NCI-H510A treated with DMSO at 0.1 percent for 48 hours (cell line): ENCODE measurements around the gene BRD9.
"Not testable (repeated sequence)": the region's sequence is repeated elsewhere in the genome, so short reads cannot be mapped to it uniquely, and the experiment has no call there.

Source experiments
- DNase-seq: peaks from one replicate; lab custom pipeline; 2025; lab: John Stamatoyannopoulos, UW

The BRD9 gene

DNA sequence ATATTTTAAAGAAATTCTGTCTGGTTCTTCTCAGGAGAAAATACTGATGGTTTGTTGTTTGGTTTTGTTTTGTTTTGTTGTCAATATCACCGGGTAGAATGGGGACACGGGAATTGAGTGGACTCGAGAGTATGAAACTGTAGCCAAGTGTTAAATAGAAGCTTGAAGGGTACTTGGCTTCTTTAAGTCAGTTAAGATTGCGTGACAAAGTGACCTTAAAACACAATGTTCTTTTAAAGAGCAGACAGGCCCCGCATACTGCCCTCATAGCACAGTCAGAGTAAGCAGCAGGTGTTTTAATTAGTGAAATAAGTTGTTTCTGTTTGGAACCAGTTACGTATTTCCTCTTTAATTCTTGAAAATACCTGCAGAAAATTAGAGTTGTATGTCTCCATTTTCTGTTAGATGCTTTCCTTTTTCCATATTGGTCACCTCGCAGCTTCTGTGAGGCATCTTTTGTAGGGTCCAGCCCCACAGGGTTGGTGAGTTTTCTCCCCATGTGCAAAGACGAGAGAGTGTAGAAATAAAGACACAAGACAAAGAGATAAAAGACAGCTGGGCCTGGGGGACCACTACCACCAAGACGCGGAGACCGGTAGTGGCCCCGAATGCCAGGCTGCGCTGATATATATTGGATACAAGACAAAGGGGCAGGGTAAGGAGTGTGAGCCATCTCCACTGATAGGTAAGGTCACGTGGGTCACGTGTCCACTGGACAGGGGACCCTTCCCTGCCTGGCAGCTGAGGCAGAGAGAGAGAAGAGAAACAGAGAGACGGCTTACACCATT is 9.7 kb upstream of the BRD9 start:
- DNase-seq: no peak

DNA sequence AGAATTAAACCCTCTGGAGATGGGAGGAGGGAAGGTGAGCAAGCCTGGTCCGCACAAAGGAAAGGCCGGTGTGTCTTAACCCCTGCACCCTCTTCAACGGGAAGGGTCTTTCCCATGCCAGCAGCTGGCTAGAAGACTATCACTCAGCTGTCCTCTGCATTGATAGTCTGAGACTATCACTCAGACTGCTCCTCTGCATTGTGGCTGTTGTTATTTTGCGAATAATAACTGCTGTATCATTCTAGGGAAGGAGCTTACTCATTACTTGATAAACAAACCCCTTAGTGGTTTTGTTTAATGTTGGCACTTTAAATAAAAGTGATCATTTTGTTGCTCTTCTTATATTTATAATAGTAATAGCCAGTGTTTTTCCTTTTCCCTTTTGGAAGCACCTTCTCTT is 8.2 kb upstream of the BRD9 start:
- DNase-seq: no peak

DNA sequence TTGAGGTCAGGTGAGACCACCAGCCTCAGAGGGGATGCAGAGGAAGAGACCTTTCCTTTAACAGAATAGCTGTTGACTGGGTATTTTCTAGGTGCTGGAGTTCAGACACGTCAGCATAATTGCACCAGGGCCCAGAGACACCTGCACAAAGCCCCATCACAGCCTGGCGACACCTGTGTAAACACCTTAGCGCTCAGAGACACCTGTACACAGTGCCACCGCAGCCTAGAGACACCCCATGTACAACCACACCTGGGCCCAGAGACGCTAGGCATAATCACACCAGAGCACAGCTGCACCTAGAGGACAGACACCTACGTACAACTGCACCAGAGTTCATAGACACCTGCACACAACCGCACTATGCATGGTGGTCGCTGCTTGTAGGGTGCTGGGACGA is 1.1 kb upstream of the BRD9 start:
- peak; percentile 80 for DNase-seq

DNA sequence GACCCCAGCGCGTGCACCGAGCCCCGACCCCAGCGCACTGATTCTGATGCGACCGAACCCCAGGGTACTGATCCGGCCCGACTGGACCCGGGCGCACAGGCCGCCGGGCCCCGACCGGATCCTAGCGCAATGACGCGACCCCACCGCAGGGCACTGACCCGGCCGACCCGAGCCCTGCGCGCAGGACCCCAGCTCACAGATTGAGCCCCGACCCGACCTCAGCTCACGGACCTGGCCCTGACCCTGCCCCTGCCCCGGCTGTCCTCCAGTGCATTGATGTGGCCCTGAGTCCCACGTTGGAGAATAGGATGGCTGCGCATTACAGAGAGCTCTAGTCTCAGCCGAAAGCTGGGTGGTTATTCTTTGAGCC is 521 bp upstream of the BRD9 start:
- DNase-seq: no peak

DNA sequence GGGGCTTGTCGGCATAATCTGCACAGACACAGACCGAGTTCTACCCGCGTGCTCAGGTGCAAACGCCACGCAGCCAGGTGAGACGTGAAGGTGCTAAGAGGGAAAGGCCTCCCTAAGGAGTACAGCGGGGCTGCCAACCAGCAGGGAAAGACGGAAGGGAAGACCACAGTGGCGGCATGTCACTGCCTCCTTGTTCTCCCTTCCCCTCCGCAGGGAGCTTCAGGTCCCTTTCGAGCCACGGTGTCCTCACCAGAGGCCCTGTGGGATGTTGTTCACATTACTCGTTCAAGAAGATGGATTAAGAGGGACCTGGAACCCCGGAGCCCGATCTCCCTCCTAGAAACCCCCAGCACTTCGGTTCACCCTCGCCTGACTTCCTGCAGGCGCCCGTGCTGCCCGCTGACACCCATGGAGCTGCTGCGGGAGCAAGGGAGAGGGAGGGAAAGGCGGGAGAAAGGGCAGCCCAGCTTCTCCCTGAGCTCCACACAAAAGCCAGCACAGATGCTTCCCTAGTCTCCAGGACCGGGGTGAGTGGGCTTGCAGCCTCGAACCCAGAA is 686 bp downstream of the BRD9 start:
- DNase-seq: peak; percentile 71

DNA sequence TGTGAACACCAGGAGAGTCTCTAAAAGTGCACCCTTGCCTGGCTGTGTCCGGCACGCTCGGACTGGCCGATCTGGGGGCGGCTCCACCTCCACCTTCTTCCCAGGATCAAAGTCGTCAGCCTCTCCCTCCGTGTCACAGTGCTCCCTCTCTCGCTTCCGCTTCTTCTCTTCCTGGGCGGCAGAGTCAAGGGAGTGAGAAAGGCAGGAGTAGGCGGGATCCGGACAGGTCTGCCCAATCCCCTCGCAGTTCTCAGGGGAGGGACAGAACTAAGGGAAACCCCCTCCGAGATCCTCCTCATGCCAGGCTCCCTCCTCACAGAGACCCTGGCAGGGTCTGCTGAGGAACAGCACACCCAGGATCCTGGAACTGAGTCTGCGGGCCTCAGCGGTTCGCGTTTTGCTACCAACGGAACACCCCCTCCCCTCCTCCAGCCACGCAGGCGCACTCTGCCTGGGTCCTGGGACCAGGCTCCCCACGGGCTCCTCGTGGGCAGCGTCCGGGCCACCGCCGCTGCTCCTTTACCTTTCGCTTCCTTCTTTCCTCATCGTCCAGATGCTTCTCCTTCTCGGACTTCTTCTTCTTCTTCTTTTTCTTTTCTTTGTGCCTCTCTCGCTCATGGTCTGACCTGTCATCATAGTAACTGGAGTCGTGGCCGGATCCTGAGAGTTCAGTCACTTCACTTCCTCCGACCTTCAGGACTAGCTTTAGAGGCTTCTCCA is 1.3 kb downstream of the BRD9 start:
- DNase-seq: no peak

DNA sequence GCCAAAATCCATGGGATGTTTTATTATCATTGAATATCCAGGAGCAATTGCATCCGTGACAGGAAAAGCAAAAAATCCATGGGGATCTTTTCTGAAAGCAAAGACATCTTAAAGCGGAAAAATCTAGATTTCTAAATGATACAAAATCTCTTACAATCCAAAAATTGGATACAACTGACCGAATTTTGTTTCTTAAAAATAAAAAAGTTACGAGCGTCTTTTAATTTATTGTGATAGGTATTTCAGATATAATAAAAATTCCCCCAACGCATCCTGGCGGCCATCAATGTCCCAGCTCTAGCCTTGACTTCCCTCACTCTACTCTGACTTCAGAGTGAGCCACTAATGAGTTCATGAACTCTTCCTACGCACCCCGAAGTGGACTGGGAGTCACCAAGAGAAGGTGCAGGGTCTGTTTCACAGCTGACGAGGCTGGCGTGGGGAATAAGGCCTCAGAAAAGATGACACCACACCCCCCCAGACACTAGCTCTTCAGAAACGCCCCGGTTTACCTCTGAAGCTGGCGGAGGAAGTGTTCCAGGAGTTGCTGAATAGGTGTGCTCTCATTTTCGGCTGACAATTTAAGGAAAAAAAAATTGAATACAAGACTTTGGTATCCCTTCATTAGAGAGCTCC is 3.4 kb downstream of the BRD9 start:
- no peak for DNase-seq

DNA sequence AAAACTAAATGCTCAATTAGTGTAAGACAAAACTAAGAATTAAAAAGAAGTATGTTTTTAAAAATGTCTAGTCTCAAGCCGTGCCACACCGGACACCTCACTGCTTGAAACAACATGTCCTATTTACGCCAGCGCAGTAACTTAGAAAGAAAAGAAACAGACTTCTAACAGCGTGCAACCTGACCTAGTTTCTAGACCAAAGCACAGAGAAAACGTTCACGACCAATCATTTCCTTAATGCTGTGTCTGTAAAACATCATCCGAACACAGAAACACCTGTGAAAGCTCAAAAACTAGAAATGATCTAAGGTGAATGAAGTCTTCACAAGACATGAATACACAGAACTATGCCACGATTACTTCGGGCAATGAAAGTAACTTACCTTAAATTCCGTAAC is 4.0 kb downstream of the BRD9 start:
- no peak for DNase-seq

DNA sequence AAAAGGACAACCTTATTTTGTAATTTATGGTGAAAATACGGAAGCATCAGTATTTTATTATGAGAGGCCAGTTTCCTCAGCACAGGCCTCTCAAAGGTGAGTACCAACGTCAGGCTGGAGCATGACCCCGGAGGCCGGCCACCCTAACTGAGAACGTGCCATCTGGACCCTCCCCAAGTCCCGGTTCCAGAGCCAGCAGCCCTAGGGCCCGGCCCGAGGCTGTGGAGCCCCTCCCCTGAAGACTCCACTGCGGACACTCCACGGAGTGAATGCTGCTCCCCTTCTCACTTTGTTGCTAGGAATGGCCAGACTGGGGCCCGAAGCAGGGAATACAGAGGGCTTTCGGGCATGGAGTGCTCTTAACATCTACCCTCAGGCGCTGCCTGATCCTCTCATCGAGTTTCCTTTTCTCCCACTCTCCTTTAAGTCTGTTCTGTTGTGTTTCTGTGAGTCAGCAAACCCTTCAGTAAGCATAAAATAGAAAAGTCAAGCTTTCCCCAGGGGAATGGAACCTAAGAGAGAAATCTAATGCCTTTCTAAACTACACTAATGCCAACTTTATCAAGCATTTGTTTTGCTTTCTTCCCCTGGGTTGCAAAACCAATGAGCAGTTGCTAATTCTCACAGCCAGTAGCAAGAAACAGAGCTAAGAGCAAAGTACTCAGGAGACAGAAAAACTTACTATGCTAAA is 4.5 kb downstream of the BRD9 start:
- no peak for DNase-seq

DNA sequence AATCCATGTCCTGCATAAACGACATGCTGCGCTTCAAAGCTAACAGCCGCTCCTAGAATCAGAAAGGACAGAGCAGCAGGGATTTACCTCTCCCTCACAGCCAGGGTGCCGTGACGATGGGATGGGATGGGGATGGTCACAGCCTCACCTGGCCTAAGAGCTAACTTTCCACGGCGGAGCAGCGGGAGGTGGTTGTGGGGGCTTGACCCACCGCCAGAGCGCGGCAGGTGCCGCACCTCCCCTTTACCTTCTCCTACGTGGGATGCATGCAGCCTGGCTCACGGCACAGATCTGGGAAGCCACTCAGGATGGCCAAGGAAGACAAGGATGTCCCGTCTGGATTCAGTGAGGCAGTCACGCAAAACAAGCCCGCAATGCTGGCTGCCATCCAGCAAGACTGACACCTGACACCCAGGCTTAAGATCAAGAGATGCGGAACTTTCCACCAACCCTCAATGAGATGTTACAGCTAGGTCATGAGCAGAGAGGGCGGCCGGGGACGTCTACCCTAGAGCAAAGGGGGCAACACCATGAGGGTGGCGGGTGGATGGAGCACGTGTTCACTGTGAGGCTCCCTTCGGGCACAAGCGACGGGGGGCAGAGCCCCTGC is 5.8 kb downstream of the BRD9 start:
- peak; percentile 43 for DNase-seq

DNA sequence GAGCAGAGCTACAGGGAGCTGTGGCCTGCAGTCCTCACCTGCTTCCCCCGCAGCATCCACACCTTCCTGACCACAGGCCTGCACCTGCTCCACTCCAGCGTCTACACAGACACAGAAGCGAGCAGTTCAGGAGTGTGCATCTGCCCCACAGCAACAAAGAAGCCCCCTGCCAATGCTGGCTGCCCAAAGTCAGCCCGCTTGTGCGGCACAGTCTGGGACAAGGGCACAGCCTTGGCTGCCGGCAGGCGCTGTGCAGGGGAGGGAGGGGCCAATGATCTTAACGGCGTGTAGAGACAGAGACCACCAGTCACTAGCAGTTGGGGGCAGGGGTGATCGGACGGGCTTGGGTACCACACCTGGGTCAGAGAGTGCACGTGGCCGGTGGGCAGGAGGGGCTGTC is 6.6 kb downstream of the BRD9 start:
- no peak for DNase-seq

DNA sequence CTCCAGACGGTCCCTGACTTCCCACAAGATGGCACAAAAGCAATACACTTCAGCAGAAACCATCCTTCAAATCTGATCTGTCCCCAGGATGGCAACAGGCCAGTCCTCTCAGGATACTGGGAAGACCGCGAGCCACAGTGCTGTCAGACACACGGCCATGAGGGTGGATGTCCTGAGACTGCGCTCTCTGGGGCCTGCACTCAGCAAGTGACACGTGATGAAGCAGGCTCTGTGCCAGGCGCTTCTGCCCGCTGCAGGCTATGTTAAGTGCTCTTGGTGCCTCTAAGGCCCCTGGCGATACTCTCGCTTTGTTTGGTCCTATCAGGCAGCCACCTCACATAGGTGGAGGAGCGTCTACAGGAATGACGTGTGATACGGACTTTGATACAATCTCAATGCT is 7.1 kb downstream of the BRD9 start:
- DNase-seq: peak; percentile 31

DNA sequence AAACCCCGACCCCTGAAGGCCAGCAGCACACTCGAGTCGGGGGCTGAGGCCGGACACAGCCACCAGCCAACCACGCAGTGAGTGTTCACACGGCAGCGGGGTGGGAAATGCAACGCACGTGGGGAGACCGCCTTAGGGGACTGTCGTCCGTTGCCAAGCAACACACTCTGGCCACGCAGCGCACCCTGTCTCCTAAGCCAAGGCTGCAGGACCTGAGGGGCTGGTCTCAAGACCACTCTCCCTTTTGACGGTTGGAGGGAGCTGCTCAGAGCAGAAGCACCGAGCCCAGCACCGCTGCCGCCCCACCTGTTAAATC is 7.5 kb downstream of the BRD9 start:
- no peak for DNase-seq

DNA sequence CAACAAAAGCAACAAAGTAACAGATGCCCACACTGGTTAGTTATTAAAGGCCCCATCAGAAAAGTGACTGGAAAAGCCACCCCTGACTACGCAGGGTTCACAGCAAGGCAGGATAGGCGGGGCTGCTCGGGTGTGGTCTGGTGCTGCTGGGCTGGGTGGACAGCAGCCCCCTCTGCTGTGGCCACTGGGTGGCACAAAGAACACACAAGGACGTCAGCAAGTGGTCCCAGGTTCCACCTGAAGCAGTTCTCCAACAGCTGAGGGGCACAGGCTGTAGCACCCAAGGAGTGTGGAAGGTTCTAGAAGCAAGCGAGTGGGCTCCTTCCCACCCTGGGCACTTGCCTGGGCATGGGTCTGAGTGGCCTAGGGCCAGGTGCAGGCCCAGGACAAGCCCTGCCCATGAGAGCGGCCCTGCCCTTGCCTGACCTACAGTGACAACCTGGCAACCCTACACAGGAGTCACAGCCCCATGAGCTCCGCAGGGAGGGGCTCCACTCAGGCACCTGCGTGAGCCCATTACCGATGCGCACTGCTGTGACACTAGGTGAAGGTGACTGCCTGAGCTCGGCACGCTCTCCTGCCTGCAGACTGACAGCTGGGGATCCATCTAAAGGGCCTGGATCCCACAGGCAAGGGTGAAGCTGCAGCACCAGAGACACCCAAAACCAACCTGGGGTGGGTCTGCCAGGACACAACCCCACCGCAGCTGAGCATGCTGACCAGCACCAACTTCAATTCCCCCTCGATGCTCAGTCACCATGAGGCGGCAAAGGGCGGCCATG is 8.1 kb downstream of the BRD9 start:
- no peak for DNase-seq

DNA sequence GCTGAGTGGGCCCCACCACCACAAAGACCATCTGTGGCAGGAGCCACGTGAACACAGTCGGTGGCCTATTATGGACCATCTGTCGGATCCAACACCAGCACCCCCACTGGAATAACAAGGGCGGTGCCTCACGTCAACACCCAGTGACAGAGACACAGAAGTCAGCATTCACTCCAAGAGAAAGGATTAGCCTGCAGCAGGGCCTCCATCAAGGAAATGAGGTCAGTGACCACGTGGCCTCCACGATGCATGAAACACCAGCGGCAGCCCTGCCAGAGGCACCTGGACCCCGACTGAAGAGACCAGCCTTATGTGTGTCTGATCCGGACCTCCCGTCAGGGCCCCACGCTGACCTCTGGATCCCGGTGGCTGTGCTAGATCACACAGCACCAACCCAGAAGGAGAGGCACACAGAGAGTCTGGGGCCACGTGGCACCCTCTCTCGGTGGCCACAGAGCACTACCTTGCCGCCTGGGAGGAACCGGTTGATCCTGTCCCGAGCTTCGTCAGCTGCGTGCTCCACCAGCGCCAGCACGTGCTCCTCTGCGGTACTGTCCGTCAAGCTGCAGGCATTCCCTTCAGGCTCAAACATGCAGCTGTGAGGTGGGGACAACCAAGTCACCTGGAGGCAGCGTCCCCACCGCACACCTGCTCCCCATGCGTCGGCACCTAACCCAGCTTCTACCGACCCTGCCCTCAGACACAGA is 9.0 kb downstream of the BRD9 start:
- DNase-seq: no peak

DNA sequence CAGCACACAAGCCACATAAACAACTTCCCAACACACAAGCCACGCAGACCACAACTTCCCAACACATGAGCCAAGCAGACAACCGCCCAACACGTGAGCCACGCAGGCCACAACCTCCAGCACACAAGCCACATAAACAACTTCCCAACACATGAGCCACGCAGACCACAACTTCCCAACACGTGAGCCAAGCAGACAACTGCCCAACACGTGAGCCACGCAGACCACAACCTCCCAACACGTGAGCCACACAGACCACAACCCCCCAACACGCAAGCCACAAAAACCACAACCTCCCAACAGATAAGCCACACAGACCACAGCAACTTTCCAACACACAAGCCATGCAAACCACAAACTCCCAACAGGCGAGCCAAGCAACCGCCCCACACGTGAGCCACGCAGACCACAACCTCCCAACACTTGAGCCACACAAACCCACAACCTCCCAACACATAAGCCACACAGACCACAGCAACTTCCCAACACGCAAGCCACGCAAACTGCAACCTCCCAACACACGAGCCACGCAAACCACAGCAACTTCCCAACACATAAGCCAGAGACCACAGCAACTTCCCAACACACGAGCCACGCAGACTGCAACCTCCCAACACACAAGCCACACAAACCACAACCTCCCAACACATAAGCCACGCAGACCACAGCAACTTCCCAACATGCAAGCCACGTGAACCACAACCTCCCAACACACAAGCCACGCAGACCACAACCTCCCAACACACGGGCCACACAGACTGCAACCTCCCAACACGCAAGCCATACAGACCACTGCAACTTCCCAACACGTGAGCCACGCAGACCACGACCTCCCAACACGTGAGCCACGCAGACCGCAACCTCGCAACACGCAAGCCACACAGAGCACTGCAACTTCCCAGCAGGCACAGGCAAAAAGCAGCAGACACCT is 10.1 kb downstream of the BRD9 start:
- no peak for DNase-seq

DNA sequence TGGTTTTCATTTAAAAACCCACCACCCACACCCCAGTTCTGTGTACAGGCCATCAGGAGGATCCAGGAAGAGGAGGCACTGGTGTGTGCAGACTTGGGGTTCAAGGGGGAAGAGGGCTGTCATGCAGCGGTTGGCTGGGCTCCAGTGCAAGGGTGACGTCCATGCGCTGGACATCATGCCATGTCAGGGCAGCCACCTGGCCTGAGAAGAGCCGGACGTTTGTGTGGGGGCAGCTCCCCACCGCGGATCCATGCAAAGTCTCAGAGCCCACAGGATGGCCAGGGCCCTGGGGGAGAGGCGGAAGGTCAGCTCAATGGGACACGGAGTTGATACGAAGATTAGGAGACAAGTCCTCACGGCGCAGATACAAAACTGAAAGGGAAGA is 11.1 kb downstream of the BRD9 start:
- no peak for DNase-seq

DNA sequence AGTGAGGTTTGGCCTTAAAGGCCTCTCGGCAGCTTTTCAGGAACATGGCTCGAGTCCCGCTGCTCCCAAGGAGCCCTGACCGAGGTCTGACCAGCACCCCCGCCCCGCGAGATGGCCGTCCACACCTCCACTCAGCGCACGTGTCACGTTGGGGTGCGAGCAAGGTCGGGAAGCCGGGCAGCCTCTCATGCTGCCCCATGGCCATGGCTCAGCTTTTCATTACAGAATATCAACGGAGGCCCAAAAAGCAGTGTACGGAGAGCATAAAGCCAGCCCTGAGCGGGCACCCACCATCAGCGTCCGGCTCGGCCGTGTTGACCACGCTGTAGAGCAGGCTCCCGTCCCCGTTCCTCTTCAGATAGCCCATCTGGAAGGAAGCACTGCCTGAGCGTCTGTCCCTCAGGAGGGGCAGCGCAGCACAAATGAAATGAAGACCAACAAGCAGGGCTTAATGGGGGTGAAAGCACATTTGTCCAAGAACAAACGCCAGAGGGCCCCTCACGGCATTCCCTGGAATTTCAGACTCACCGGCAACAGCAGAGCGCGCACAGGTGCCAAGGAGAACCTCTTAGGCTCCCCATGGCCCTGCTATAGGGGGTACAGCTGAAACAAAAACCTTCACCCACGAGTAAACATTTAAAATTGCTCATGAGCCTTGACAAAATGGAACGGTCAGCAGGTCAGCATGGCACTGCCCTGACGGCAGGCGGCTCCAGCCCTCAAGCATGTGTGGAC is 11.6 kb downstream of the BRD9 start:
- no peak for DNase-seq

DNA sequence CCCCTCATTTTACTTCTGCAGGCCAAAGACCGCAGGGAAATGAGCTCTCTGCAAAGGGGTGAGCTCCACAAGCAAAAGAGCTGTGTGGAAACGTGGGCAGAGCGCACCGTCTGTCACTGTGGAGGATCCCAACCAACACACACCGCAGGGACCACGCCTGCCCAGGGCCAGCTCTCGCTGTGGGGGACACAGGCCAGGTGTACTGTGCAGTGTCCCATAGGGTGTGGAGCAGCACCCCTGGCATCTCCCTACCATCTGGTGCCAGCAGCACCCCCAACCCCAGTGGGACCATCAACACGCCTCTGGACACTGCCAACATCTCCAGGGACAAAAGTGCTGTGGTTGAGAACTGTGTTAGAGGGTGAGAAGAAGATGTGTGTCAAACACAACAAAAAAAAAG is 13.9 kb downstream of the BRD9 start:
- DNase-seq: not testable (repeated sequence)
